ENCODE results near the gene CXCL11. TPM values are rescaled to one million over a fixed set of nuclear protein-coding genes. Genes with fewer than 3 reads are reported as not detected.
"Not testable (repeated sequence)": the region's sequence is repeated elsewhere in the genome, so short reads cannot be mapped to it uniquely, and the experiment has no call there.

Gene CXCL11
- polyA plus RNA-seq, 1 donor (not counting 4 experiments of a cell fraction or from before 2014, with no cell fraction given): 0.93 TPM

DNA sequence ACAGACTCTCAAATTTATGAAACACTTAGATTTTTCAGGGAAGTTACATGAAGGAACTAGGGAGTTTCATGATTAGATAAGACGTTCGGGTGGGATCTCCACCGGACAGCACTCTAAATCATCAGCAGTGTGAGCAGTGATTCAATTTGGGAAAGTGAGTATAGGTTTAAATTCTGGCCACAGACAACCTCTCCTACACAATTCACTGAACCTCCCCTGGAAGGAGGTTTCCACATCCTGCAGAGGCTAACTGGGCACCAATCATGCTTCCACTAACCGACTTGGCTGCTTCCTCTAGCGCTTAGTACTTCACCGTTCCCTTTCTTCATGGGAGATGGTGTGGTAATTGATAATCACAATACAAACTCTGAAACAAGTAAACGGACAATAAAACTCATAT is 34.2 kb downstream of the CXCL11 start:
- no peaks in the 10 kb centered on the region for H3K36me3 ChIP-seq (ENCODE audit: control insufficient read depth in 2 of 2, extremely low read depth in 1 of 2, insufficient read depth in 2 of 2, low read length in 2 of 2)
- no peak overlapping the region for H3K9ac ChIP-seq (ENCODE audit: control insufficient read depth, extremely low read depth, insufficient read depth, low read length)
- no peak overlapping the region for H3K4me3 ChIP-seq (ENCODE audit: control insufficient read depth in 2 of 3, extremely low read depth in 1 of 3, insufficient read depth in 2 of 3, low read depth in 1 of 3, low read length in 3 of 3)
- no peaks in the 10 kb centered on the region for H3K4me1 ChIP-seq (ENCODE audit: control insufficient read depth, extremely low read depth, insufficient read depth, low read length)
- H3K27me3 ChIP-seq (ENCODE audit: control insufficient read depth, extremely low read depth, insufficient read depth, low read length): no peaks in the 10 kb centered on the region
- no peaks in the 10 kb centered on the region for H3K9me1 ChIP-seq (ENCODE audit: control insufficient read depth, extremely low read depth, insufficient read depth, low read length)
- H2AFZ ChIP-seq (ENCODE audit: control insufficient read depth, low read length): no peak overlapping the region
- H3K9me3 ChIP-seq (ENCODE audit: control insufficient read depth, low read depth, low read length): no peaks in the 10 kb centered on the region
- no peak overlapping the region for H3K4me2 ChIP-seq (ENCODE audit: control insufficient read depth, extremely low read depth, insufficient read depth, low read depth, low read length)
- H3K79me2 ChIP-seq (ENCODE audit: control insufficient read depth, insufficient read depth, low read length): no peaks in the 10 kb centered on the region
- DNase-seq (ENCODE audit: low read depth, low spot score): no peak
- no peaks in the 10 kb centered on the region for H4K20me1 ChIP-seq (ENCODE audit: control insufficient read depth, extremely low read depth, insufficient read depth, low read length)
- FAIRE-seq: no peak
- H3K27ac ChIP-seq (ENCODE audit: control insufficient read depth, insufficient read depth, low read length): no peak overlapping the region
- TF ChIP-seq, protein P1, sequence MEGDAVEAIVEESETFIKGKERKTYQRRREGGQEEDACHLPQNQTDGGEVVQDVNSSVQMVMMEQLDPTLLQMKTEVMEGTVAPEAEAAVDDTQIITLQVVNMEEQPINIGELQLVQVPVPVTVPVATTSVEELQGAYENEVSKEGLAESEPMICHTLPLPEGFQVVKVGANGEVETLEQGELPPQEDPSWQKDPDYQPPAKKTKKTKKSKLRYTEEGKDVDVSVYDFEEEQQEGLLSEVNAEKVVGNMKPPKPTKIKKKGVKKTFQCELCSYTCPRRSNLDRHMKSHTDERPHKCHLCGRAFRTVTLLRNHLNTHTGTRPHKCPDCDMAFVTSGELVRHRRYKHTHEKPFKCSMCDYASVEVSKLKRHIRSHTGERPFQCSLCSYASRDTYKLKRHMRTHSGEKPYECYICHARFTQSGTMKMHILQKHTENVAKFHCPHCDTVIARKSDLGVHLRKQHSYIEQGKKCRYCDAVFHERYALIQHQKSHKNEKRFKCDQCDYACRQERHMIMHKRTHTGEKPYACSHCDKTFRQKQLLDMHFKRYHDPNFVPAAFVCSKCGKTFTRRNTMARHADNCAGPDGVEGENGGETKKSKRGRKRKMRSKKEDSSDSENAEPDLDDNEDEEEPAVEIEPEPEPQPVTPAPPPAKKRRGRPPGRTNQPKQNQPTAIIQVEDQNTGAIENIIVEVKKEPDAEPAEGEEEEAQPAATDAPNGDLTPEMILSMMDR (optimal IDR thresholded peaks at IDR 0.05 in 1 of 3, IDR thresholded peaks at IDR 0.05 in 1 of 3, conservative IDR thresholded peaks at IDR 0.05 in 1 of 3; ENCODE audit: extremely low read depth in 1 of 3, insufficient read depth in 2 of 3, low read length in 3 of 3): no peak
- no peak for TF ChIP-seq EZH2 (IDR thresholded peaks at IDR 0.05; ENCODE audit: low read length)
- dilution Hi-C loops (cut with MboI; ENCODE audit: extremely low pct_ligation_motif_present, low sequenced_read_pairs): no loop called here

DNA sequence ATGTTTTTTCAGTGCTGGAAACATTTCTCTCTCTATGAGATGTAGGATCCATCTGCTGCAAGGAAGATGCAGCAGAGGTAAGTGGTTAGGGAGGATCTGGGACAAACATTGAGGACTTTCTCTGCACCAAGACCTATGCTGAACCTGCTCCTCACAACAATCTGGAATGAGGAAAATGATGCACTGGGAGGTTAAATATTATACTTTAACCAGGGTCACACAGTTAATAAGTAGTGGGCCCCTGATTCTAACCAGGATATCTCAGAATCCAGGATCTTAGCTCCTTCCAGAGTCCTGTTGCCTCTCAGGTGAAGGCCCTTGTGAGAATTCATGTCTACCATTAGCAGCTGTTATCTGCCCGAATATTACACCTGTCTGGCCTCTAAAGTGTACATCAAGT is 35.6 kb downstream of the CXCL11 start:
- Histone ChIP-seq H4K20me1 (ENCODE audit: control insufficient read depth, extremely low read depth, insufficient read depth, low read length) (no peaks in the 10 kb centered on the region), H3K4me2 (ENCODE audit: control insufficient read depth, extremely low read depth, insufficient read depth, low read depth, low read length) (no peak overlapping the region), H3K79me2 (ENCODE audit: control insufficient read depth, insufficient read depth, low read length) (no peaks in the 10 kb centered on the region), H3K9me1 (ENCODE audit: control insufficient read depth, extremely low read depth, insufficient read depth, low read length) (no peaks in the 10 kb centered on the region), H2AFZ (ENCODE audit: control insufficient read depth, low read length) (no peak overlapping the region), H3K9ac (ENCODE audit: control insufficient read depth, extremely low read depth, insufficient read depth, low read length) (no peak overlapping the region), H3K4me1 (ENCODE audit: control insufficient read depth, extremely low read depth, insufficient read depth, low read length) (no peaks in the 10 kb centered on the region), H3K9me3 (ENCODE audit: control insufficient read depth, low read depth, low read length) (no peaks in the 10 kb centered on the region), H3K36me3 (ENCODE audit: control insufficient read depth in 2 of 2, extremely low read depth in 1 of 2, insufficient read depth in 2 of 2, low read length in 2 of 2) (no peaks in the 10 kb centered on the region), H3K4me3 (ENCODE audit: control insufficient read depth in 2 of 3, extremely low read depth in 1 of 3, insufficient read depth in 2 of 3, low read depth in 1 of 3, low read length in 3 of 3) (no peak overlapping the region), H3K27me3 (ENCODE audit: control insufficient read depth, extremely low read depth, insufficient read depth, low read length) (no peaks in the 10 kb centered on the region), H3K27ac (ENCODE audit: control insufficient read depth, insufficient read depth, low read length) (no peak overlapping the region)
- dilution Hi-C loops (cut with MboI; ENCODE audit: extremely low pct_ligation_motif_present, low sequenced_read_pairs): no loop called here
- DNase-seq (ENCODE audit: low read depth, low spot score): no peak
- TF ChIP-seq, protein P1 (optimal IDR thresholded peaks at IDR 0.05 in 1 of 3, IDR thresholded peaks at IDR 0.05 in 1 of 3, conservative IDR thresholded peaks at IDR 0.05 in 1 of 3; ENCODE audit: extremely low read depth in 1 of 3, insufficient read depth in 2 of 3, low read length in 3 of 3): no peak
- TF ChIP-seq EZH2 (IDR thresholded peaks at IDR 0.05; ENCODE audit: low read length): no peak
- no peak for FAIRE-seq

DNA sequence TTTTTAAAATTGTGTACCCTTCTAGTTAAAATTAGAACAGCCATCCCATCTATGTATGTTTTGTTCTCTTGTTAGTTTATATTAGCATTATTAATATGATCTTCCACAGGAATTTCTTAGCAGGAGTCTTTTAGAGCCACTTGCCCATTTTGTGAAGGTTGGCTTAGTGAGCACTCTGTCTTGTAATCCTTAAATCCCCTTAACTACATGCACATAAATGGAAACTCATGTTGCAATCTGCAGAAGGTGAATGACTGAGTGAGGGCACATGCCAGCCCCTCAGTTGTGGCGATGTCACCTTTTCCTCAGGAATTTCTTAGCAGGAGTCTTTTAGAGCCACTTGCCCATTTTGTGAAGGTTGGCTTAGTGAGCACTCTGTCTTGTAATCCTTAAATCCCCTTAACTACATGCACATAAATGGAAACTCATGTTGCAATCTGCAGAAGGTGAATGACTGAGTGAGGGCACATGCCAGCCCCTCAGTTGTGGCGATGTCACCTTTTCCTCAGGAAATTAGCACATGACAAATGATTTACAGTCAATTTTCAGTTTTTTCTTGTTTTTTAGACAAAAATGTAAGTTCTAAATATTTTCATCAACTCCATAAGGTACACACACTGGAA is 37.2 kb downstream of the CXCL11 start:
- FAIRE-seq; DNase-seq (ENCODE audit: low read depth, low spot score); H4K20me1 ChIP-seq (ENCODE audit: control insufficient read depth, extremely low read depth, insufficient read depth, low read length); H3K27me3 ChIP-seq (ENCODE audit: control insufficient read depth, extremely low read depth, insufficient read depth, low read length); H3K36me3 ChIP-seq (ENCODE audit: control insufficient read depth in 2 of 2, extremely low read depth in 1 of 2, insufficient read depth in 2 of 2, low read length in 2 of 2); H3K27ac ChIP-seq (ENCODE audit: control insufficient read depth, insufficient read depth, low read length); H3K9me3 ChIP-seq (ENCODE audit: control insufficient read depth, low read depth, low read length); H3K79me2 ChIP-seq (ENCODE audit: control insufficient read depth, insufficient read depth, low read length); H3K4me1 ChIP-seq (ENCODE audit: control insufficient read depth, extremely low read depth, insufficient read depth, low read length); dilution Hi-C loops (cut with MboI; ENCODE audit: extremely low pct_ligation_motif_present, low sequenced_read_pairs); H3K4me2 ChIP-seq (ENCODE audit: control insufficient read depth, extremely low read depth, insufficient read depth, low read depth, low read length); H3K9ac ChIP-seq (ENCODE audit: control insufficient read depth, extremely low read depth, insufficient read depth, low read length); H3K9me1 ChIP-seq (ENCODE audit: control insufficient read depth, extremely low read depth, insufficient read depth, low read length); H2AFZ ChIP-seq (ENCODE audit: control insufficient read depth, low read length); H3K4me3 ChIP-seq (ENCODE audit: control insufficient read depth in 2 of 3, extremely low read depth in 1 of 3, insufficient read depth in 2 of 3, low read depth in 1 of 3, low read length in 3 of 3): not testable (repeated sequence)

Data from keratinocyte (primary cell).